ENCODE results near the gene AP1B1.

Gene AP1B1

DNA sequence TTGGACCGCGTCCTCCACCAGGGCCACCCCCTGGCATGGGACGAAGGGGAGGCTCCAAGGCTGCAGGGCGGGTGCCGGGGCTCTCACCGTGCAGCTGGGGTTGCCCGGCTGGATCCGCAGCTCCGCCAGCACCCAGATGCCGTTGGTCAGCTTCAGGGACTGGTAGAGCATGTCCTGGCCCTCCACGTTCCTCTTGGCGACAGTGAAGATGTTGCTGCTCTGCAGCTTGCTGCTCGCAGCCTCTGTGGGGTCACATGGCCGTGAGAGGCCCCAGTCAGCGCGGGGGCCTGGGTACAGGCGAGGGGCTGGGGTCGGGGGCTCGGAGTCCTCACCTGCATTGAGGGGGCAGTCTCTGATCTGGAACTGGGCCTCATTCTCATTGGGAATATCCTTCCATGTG, 58.1 kb downstream of the AP1B1 start:
- no peak for DNase-seq

DNA sequence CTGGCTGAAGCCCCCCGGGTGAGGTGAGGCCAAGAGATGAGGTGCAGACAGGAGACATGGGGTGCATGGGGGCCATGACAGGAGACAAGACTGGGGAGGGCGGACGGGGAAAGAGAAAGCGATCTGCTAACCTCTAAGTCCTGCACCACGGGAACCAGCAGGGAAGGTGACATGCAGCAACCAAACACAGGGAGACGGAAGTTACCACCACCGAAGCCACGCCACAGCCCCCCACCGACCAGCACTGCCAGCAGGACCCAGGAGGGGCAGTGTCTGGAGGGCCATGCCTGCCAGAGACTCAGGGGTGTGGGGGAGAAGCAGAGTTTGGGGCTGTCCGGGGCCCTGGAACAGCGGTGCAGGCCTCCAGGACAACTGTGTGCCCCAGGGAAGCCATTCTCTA, 58.8 kb downstream of the AP1B1 start:
- no peak for DNase-seq

DNA sequence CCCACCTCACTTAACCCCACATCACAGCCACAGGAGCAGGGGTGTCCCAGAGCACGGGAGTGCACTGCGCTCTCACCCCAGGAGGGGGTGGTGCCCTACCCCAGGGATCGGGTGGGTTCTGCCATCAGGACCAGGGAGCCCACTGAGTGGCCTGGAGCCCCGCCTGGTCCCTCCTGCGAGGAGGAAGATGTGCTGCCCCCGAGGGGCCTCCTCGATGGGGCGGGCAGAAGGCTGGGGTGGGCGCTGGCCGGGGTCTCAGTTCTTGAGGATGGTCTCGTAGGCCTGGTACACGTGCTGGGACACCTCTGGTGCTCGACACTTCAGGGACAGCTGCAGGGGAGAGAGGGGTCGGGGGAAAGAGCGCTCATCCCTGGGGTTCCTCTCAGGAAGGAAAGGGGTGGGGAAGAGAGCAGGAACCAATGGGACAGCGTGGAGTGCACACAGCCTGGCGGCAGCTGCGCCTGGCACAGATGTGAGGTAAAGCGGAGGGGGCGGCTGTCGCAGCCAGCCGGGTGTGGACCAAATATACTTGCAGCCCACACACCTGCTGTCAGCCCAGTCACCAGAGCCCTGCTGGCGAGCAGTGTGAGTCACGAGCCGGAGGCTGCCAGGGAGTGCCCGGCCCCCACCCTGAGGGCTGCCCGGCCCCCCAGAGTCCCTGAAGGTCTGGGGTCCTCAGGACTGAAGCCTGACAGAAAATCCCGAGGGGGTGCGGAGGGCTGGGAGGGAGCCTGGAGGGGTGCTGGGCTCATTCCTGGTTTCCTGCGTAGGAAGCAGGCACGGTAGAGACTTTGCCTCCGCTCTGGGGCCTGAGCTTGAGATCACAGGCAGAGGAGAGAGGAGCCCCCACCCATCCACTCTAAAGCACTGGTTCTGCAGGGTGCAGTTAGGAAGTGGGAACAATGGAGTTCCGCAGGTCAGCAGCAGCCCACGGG, 59.5 kb downstream of the AP1B1 start:
- DNase-seq = no peak

DNA sequence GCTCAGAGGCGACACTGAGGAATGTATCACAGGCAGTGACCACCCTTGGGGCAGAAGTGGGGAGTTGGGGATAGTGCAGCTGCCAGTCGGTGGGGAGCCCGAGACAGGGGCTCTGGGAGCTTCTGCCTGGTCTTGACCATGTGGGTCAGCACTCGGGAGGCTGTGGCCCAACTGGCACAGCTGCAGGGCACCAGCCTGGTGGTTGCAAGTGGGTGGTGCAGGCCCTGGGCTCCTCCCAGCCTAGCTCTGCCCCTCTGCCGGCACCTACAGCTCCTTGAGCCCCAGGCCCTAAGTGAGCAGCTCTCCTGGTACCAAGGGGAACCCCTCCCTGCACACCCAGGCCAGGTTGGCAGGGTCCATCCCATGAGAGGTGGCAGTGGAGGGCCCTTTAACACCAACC, 60.3 kb downstream of the AP1B1 start:
- no peak for DNase-seq

DNA sequence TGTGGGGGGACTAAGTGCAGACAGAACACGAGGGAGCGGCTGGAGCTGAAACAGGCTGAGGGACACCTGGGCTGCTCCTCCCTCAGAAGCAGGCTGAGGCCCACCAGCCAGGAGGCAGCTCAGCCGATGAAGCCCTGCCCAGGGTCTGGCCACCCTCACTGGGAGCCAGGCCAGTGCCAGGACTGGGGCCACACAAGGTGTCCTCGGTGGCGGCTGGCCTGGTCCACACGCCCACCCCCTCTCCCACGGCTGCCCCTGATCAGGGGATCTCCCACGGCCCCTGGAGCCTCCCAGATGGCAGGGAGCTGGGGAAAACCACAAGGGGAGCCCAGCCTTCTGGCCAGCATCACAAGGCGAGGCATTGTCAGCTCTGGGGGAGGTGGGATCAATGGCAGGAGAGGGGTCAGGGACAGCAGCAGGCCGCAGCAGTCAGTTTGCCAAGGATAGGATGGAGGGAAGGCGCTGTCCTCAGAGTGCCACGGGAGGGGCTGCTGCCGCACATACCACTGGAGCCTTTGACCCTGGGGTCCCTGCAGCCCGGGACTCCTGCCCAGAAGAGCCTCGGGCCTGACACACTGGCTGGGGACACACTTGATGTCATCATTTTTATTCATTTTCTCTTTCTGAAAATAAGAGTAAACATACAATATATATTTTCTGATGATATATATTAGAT, 61.1 kb downstream of the AP1B1 start:
- DNase-seq = no peak

DNA sequence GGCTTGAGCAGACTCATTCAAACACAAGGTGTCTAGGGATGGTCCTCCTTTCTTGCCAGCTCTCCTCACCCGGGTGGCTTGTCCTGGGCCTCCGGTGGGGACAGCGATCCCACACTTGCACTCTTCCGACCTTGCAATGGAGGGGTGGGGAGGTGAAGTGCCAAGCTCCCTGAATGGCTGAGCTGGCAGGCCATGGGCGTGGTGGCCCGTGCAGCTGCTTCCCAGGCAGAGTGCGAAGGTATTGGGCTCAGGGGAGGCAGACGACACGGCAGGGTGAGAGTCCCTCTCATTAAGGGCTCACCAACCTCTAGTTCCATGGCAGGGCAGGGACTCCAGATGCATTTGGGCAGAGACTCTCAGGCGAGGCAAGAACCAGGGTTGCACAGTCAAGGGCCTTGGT, 61.9 kb downstream of the AP1B1 start:
- DNase-seq = no peak

DNA sequence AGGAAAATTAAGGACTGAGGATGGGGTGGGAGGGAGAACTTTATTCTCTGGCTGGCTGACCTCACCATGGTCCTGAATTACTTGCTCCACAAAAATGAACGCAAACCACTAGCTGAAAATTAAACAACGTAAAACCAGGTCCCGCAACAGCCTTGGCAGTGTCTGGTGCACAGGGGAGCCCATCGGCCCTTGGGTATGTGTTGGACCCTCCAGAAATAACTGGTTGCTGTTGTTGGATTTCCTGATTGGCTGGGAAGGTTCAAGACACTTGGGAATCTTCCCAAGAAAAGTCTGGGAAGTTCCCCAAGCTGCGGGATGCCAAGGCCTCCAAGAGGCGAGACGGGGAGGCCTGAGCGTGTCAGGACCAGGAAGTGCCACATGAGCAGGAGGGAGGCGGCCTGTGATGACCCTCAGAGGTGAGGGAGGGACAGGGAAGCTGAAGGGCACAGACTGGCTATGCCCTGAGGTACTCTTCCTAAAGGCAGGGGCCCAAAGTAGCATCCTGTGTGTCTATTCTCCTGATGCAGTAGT, 62.5 kb downstream of the AP1B1 start:
- no peak for DNase-seq

DNA sequence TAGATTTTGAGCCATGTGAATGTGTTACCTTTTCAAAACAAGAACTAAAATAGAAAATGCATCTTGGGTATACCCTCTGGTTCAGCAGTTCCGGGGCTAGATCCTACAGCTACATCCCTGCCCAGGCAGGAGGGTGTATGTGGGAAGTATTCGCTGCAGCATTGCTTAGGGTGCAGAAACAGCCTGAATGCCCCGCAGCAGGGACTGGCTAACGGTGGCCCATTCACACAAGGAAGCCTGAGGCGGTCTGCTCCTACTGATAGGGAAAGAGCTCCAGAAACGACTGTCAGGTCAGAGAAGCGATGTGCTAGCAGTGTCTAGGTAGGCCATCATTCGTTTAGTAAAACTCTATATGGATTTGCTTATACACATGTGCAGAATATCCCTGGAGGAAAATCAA, 63.0 kb downstream of the AP1B1 start:
- DNase-seq = no peak

DNA sequence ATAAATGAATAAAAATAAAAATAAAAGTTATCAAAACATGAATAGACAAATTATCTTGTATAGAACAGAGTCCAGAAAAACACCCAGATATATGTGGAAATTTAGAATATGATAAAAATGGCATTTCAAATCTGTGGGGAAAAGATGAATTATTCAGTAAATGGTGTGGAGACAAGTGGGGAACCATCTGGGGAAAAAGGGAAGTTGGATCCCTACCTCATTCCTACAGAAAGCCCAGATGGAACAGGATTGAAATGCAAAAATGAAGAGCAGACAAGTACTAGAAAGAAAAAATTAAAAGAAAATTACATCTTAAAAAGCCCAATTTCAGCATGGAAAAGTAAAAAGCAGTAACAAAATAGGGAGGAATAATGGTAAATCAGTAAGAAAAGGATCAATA, 64.7 kb downstream of the AP1B1 start:
- no peak for DNase-seq

DNA sequence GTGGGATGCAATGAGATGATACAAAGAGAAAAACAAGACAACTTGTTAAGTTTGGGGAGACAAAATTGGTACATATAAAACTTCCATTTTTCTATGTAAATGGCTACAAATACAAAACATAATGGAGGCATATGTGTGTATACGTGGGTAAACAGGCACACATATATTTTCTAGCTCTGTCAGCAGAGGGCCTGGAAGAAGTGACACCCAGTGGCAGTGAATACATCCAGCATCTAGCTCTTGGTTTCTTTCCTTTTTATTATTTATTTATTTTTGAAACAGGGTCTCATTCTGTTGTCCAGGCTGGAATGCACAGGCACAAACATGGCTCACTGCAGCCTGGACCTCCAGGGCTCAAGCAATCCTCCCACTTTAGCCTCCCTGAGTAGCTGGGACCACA, 67.8 kb downstream of the AP1B1 start:
- DNase-seq = peak in 1 of 2 experiments; percentile 26

DNA sequence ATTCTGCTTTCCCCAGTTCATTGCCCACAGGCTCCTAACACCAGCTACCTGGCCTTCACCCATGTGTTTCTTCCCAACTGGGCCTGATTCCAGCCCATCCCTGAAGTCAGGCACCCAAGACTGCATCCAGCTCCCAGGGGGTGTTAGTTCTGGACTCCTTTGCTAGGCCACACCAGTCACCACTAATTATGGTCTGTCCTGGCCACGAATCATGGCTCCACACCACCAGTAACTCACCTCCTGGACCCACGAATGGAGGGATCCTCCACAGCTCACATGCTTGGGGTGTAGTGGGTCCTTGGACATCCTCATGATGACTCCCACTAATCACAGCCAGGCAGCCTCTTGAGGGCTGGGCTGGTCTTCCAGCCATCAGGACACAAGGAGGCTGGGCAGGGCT, 69.3 kb downstream of the AP1B1 start:
- no peak for DNase-seq

DNA sequence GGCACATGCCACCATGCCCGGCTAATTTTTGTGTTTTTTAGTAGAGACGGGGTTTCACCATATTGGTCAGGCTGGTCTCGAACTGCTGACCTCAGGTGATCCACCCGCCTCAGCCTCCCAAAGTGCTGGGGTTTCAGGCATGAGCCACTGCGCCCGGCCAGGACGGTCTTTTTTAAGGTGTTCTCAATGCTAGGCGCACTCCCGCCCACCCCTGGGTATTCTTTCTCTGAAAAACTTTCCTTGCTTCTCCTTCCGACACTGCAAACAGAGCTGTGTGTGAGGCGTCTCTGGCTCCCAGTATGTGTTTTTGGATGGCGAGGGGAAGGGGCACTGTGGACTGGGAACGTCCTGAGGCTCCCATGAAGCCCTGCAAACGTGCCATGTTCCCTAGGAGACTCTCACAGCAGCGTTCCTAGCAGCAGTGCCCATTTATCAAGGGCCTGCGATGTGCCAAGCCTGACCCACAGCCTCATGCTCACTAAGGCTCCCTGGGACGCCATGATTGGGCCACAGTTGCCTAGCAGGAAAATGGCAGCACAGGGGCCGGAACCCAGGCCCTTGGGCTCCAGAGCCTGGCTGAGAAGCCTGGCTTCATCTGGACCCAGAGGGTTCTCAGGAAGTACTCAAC, 70.4 kb downstream of the AP1B1 start:
- DNase-seq = no peak

DNA sequence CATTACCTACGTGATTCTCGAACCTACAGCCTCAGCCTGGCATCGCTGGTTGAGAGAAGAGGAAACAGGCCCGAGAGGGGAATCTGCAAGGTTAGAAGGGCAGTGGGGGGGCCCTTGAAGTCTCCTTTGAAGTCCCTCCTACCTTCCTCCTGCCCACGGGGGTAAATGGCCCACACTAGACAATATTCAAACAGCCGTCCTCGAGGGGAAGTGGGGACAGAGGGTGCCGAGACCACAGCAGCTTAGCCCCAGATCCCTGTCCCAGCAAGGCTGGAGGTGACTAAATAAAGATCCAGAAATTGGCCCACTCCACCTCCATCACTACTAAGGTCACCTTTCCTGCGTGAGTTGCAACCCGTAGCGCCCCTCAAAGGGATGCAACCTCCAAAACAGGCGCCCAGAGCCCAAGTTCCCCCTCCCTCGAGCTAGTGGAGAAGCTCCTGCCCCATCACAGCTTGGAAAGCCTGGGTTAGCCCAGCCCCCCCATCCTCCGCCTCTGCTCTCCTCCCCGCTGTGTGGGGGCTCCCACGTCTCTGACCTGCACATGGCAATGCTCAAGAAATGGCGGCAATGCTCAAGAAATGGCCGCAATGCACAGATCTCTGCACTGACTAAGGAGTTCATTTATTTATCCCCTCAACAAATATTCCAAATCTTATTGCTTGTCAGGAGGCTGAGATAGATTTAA, 72.1 kb downstream of the AP1B1 start:
- no peak for DNase-seq

DNA sequence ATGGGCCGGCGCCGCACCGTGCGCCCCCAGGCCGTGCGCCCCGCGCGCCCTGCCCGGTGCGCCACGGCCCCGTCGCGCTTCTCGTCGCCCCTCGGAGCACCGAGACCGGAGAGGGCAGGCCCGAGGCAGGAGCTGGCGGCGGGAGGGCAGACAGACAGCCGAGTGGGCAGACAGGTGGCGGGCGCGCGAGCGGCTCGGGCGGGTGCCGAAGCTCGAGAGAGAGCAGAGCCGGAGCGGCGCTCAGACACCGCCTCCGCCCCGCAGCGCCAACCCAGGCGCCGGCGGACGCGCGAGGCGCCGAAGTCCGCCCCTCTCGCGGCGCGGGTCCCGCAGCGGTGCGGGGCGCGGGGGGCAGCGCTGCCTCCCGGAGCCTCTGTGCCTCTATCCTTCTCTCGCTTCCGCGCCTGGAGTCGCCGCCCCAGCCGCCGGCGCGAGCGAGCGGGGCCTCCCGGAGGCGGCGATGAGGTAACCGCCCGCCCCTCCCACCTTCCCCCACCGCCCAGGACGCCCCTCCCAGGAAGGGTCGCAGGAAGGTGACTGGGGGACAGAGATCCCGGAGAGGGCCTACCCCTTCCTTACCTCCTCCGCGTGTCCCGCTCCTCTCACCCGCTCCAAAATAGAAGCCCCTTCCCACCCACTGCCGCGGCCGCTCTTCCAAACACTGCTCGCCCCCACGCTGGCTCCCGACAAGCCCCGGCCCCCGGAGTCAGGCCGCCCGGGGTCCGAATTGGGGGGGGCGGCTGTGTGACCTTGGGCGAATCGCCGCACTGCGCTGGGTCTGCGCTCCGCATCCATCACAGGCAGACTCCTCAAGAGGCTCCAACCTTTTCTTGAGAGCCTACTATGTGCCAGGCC, 72.9 kb downstream of the AP1B1 start, which contains the start of gene RASL10A:
Gene RASL10A (minus strand): TSS at position 412 of the 855 bp plus-strand sequence. CDS start 451 bp downstream, outside the sequence.
- DNase-seq = no peak

DNA sequence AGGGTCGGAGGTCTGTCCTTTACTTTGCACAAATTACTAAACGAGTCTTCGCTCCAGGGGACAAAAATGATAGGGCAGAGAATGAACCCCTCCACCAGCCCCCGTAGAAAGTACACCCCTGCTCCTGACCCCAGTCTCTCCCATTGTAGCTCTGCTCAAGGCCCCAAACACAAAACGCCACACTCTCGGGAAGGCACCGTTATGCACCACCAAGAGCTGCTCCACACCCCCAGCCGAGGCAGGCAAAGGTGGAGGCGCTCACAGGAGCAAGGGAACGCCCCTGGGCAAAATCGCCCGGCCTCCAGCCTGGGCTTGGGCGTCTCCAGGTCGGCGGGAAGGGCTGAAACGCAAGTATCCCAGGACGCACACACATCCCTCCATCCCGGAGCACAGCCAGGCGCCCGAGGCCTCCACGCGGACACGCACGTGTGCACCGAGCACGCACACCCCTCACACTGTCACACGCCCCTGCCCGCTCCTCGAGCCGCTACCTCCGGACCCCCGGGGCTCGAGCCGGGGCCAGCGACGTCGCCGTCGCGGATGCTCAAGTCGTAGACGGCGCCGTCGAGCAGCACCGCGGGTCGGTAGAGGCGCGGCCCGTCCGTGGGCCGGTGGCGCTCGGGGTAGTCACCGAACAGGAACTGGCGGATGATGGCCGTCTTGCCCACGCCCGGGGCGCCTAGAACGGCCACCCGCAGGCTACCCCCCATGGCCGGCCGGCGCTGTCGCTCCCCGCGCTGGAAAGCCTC, 73.7 kb downstream of the AP1B1 start:
- no peak for DNase-seq

DNA sequence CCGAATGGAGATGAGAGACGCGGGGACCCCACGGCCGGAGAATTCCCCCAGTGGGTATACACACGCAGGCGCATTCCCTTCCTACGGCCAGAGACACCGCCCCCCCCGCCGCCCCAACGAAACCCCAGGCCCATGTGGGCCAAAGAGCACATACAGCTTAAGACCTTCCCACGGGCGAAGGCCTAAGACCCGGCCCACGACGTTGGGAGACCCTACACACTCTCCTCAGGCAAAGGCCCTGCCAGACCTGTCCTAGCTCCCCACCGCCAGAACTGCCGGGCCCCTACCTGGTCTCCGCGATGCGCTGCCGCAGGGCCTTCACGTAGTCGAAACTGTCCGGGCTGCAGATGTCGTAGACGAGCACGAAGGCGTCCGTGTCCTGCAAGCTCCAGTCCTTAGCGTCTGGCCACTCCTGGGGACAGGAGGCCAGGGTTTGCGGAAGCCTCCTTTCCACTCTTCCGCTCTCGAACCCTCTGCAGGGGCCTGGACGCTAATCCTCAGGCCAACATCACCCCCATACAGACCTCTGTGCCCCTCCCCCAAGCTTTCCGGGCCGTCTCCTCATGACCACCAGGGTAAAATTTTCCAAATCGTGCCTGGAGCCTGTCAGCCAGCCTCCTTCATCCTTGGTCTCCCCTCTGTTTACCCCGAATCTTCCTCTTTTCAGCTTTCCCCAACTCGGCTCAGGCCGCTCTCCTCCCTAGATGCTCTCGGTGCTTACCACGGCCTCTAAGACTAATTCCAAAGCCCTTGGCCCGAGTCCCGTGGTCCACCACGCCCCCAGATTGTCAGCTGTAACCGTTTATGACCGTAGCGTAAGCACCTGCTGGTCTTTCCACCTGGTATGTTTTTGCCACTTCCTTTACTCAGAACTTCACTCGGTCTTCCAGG, 74.5 kb downstream of the AP1B1 start:
- DNase-seq = no peak

DNA sequence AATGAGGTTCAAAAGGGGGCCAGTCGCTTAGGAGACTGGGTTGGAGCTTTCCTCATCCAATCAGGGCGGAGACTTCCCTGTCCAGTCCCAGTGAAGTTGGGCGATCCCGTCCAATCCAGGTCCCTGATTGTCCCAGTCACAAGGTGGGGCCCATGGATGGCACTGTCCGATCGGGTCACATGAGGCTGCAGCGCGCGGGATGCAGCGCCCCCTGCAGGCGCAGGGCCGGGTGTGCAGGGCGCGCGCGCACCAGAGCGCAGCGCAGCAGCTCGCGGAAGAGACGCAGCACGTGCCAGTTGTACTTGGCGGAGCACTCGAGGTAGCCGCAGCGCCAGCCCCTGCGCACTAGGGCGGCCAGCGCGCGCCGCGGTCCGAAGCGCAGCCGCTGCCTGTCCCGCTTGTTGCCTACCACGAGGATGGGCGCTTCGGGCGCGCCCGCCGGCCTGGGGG, 75.2 kb downstream of the AP1B1 start:
- peak in 1 of 2 experiments; percentile 11 for DNase-seq

DNA sequence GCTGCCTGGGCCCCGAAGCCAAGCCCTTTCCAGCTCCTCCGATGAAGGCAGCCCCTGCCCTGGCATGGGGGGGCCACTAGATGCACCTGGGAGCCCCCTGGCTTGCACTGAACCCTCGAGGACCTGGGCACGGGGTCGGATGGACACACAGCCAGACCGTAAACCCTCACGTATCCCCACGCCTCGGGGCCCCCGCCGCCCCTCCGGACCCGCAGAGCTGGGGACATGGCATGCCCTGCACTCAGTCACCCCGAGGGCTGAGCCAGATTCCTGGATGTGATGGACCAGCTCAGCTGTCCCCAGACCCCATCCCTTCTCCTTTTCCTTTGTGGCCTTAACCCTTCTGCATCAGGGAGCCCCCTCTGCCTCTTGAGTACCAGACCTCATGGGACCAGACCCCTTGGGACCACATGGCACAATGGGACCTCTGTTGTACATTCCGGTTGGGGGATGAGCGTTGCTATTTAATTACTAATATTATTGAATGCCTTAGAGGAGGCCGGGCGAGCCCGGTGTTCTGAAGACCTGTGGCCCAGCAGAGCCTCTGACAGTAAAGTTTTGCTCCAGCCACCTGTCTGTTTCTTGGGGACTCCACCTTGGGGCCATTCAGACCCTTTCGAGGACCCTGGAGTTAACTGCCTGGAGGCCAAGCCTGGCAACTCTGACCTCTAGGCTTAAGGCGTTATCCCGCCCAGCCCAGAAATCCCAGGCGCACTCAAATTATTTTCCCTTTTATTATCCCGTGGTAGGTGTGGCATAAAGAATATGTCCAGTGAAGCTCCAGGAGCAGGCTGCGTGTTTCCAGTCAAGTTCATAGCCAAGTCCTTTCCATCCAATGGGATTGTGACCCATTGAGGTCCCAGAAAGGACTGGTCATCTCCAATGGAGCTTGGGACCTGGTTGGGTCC, 75.9 kb downstream of the AP1B1 start:
- DNase-seq = no peak

Data from SW 1271 (cell line).